GM18868 (cell line): Measurements from ENCODE around the gene PDE11A.
A peak's percentile ranks its signal among the peaks of the same experiment; 100 is the strongest.

Experiments used
- ATAC-seq: cut with Tn5 transposase; IDR thresholded peaks from one replicate; pipeline ENCODE4 v1.9.1; 2021; ENCODE audit warnings: mild to moderate bottlenecking, moderate library complexity; ENCODE audit not compliant: unreplicated experiment

PDE11A gene

DNA sequence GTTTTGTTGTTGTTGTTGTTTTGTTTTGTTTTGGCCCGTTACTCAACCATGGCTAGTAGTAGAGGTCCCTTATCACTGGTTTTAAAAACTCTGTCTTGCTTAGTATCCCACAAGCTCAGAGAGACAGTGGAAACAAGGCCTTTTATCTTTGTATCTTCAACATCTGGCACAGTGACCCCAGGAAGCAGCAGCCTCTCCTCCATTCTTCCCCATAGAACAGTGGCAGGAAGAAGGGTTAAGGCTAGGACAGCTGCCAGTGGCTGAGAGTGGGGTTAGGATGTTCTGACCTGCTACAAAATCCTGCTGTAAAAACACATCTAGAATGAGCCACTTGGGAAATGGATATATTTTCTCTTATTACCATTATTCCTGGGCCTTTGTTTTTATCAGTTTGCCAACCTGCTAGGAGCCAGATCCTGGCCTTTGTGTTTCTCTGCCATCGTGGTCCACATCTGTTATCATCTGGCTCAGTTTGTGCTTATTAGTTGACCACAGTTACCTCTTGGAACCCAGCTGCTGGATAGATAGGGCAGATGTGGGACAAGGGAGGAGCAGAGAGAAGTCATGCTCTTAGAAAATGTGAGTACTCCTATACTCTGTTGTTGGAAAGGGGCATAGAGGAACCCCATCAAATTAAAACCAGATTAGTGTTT, 433.2 kb downstream of the PDE11A start:
- ATAC-seq: no peak

DNA sequence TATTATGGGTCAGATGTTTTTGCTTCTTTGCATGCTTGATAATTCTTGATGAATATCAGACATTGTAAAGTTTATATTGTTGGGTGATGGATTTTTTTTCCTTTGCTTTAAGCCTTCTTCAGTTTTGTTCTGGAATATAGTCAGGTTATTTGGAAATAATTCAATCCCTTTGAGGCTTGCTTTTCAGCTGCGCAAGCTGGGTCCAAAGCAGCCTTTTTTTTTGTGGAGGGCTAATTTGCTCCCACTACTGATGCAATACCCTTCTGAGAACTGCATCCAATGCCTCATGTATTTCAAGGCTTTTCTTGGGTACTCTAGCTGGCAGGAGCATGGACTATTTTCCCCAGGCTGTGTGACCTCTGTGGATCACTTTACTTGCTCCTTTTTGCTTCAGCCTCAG, 434.1 kb downstream of the PDE11A start:
- ATAC-seq: no peak

DNA sequence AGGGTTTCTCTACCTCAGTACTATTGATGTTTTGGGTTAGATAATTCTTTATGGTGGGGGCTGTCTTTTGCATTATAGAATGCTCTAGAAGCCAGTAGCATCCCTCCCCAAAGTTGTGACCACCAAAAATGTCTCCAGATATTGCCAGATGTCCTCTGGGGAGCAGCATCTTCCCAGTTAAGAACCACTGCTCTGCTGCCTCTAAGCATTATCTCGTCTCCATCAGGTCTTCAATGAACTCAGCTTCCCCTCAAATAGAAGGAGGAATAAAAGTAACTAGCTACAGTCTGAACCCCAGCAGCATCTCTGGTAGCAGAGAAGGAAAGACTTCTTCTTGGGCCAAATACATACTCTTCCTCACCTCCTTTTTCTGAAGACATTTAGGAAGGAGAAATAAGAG, 435.9 kb downstream of the PDE11A start:
- no peak for ATAC-seq

DNA sequence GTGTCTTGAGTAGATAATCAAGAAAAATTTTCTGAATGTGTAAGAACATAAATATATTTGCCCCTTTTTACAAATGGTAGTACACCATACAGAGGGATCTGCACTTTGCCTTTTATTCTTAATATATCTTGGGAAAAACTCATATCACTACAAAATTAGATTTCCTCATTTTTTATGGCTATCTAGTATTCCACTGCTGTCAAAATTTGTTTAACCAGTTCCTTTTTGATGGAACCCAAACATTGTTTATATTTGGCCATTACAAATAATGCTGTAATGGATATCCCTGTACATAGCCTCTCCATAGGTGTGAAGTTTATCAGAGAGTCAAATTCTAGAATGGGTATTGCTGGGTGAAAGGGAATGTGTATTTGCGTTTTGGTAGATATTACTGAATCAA, 436.9 kb downstream of the PDE11A start:
- ATAC-seq: no peak

DNA sequence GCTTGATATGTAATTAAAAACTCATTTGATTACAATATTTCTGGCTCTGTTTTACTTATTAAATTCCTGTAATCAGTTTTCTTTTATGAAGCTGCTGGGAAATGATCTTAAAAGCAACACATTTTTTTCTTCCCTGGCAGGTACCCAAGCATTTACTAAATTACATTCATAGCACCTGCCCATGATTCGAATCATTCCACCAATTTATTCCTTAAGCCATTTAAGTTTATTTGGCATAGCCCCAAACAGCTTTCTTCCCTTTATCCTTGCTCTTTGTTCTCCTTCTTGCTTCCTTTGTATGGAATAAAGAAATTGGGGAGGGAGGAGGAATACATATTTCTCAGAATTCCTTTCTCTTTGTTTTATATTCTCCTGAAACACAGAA, 438.7 kb downstream of the PDE11A start:
- no peak for ATAC-seq

GRCh38 chr2:177633111-177633510, 439.5 kb downstream of the PDE11A start:
- ATAC-seq: no peak

DNA sequence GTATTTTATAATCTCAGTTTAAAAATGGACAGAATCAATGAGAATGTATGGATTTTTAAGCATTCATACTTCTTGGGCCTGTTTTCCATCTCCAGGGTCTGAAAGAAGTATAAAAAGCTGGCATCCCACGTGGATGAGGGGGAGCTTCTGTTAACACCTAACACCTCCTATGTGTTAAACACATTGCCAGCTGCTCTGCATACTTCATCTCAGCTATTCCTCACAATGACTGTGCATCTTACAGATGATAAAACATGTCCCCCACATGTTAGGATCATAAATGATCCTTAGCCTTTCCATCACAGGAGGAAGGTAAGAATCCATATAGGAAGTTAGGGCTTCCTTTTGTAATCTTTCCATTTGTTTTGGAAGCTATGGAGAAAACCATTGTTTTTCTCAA, 440.9 kb downstream of the PDE11A start:
- ATAC-seq: no peak

DNA sequence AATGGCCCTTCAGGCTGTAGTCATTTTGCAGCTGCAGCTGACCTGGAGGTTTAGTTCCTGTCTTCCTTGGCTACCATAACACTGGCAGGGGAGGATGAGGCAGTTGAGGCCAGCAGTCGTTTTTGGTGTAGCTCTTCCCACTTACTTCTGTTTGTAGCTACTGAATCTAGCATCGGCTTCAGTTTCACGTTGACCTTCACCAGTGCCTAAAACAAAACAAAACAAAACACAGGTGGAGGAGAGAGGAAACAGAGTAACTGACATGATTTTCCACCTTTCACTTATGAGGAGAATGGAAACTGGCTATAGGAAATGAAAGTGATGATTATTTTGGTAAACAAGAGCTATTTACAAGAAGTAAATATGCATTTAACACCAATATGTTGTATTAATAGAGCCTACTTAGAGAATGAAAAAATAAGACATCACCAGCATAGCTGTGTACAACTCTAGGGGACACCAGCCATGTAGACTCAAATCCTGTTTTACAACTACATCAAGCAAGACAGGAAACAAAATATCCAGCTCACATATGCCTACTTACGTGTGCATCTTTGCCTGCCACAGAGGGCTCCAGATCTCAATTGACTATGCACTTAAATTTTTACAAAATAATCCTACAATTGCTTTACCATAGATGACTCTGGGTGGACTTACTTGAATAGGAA, 443.1 kb downstream of the PDE11A start:
- ATAC-seq: no peak

DNA sequence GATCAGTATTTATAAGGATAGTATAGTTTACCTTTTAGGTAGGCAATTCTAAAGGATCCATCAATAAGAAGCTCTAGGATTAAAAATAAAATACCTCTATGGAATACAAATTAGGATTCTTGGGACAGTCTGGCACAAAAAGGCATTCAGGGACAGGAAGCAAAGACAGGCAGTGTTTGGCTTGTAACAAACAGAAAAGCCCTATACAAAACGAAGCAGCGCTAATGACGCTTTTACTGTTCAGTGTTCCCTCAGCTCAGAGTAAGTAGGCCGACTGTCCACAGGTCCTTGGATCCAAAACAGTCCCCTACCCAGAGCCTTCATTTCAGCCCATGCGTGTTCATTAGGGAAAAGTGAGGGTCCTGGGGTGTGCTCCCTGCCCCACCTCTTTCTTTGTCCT, 443.7 kb downstream of the PDE11A start:
- no peak for ATAC-seq

DNA sequence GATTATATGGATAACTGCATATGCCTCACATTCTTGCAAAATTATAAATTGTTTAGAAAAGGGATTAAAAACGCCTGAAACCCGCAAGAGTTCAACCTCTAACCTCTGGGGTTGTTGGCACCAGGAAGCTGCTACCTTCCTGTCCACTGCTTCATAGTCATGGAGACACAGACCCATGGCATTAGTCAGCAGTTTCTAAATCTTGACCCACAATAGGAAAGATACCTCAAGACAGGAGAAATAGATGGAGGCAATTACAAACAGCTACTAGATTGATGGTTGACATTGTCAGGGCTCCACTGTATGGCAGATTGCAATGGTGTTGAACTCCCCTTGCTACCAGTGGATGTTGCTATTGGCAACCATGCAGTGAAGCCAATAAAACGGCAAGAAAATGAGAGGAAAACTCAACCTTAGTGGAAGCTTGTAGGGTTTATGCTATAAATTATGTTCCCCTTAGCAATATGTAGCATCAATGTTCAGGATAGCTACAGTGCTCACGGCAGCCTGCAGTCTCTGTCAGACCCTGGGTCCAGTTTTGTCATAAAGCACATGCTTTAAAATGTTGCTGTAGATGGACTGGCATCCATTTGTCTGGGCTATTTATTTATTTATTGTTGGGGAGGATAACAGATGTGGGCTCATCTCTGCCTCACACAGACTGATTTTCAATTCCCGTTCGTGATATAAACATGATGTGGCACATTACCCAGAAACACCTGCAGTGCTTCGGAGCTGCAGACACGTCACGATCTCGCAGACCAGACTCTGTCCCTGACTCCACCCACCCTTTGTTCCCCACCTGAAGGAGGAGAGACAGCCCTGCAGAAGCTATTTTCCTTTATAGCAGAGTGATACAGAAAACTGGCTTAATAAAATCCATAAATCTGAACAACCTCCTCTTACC, 446.6 kb downstream of the PDE11A start:
- no peak for ATAC-seq

GRCh38 chr2:177622521-177622920, 450.1 kb downstream of the PDE11A start:
- ATAC-seq: no peak

DNA sequence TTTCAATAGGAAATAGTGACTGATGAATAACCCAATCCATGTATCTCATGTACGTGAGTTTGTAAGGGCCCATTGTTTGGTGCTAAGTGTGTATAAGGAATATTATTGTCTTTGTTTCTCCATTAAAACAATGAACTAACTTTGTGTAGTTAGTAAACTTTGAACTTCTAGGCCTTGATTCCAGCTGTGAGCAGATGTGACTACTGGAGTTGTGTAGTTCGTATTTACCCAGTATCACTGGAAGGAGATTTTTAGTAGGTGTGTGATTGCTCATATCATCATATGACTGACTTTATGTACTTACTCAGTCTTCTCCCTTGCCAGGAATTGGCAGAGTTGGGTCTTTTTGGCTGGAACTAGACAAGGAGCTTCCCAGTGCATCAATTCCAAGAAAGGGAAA, 452.6 kb downstream of the PDE11A start:
- ATAC-seq: no peak

DNA sequence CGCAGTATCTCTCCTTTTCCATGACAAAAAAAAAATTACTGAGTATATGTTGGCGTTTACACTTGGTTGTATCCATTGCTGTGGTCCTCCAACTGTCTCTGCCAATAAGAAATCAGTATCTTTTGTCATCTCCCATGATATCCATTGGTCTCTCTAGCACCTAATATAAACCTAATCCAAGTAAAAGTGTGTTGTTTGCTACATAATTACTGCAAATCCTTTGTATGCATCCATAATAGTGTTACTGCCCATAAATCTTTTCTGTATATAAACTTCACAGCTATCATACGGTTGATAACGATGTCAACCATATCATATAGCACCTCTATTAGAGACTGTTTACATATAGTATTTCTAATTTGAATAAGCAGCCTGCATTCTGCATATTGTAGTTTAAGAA, 453.1 kb downstream of the PDE11A start:
- ATAC-seq: no peak

GRCh38 chr2:177618255-177619253, 454.0 kb downstream of the PDE11A start:
- ATAC-seq: peak; percentile 98

DNA sequence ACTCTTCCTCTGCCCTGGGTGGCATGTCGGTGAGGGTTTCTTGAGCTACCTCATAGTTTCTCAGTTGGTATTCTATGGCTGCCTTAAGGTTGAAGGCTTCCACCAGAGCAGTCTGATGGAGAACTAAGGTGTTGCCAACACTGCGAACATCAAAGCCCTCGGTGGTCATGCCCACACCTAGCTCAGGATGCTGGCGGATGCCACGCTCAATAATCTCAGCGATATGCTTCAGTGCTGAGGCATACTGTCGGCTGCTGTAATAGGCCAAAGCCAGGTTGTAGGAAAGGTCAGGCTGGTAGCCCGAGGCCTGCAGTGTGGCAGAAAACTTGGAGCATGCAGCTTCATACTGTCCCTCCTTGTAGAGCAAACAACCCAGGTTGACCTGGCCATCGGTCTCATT, 454.7 kb downstream of the PDE11A start:
- no peak for ATAC-seq

- ATAC-seq: no peak
These were observed 455.8 kb downstream of the PDE11A start for GRCh38 chr2:177616731-177617130.

DNA sequence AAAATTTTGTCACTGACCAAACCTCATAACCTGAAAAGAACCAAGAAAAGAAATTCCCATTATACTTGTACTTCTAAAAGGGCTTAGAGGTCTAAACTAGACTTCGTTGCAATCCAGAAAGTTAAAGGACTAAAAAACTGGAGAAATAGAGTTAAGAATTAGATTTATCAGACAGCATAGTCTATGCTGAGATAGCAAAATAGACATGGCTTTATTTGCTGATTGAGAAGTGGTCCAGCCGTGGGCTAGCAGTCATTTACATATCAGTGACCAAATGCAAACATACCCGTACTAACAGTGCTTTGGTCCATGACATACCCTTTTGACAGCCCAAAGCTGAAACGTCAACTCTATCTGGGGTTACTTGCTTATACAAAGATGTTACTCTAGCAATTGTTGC, 456.5 kb downstream of the PDE11A start:
- no peak for ATAC-seq

DNA sequence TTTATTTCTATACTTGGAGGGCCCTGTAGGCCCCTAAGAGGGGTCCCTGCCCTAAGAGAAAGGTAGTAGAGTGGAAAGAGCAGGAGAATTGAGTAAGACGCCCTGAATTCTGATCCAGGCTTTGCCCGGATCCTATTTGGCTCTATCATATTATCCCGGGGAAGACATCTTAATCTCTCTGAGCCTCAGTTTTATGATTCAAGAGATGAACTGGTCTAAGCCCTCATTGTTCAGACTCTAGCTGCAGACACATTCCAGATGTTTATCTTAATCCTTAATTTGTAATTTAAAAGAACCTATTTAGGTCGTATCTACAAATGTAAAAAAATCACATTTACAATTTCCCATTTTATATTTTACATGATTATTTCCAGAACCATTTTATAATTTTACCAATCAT, 459.9 kb downstream of the PDE11A start:
- ATAC-seq: no peak

GRCh38 chr2:177611310-177611886, 461.2 kb downstream of the PDE11A start:
- no peak for ATAC-seq

DNA sequence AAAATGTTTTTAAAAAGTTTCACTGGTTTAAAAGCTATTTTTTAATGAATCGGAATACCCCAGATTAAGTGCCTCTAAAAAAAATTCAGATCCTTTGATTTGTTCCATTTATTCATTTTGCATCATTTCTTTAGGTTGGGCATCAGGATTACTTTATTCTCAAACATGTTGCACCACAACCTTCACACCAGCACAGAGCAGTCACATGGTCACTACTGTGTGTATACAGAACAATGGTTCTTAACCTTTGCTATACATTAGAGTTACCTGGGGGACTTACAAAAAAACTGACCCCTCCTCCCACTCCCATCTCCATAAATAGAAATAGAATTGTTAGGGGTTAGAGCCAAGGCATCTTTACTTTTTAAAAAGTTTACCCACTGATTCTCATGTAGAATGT, 461.8 kb downstream of the PDE11A start:
- ATAC-seq: no peak
